C4-2B (cell line): ENCODE data around the gene PSMF1.

Source experiments
- ZFX ChIP-seq: fragments of 450-650 bp; IDR thresholded peaks from 2 replicates; pipeline ENCODE4 v1.6.1; 2017
- TF ChIP-seq, protein P1 (sequence below): fragments of 450-650 bp; conservative IDR thresholded peaks from 2 replicates; pipeline ENCODE4 v1.5.1; 2017; ENCODE audit warnings: mild to moderate bottlenecking

DNA sequence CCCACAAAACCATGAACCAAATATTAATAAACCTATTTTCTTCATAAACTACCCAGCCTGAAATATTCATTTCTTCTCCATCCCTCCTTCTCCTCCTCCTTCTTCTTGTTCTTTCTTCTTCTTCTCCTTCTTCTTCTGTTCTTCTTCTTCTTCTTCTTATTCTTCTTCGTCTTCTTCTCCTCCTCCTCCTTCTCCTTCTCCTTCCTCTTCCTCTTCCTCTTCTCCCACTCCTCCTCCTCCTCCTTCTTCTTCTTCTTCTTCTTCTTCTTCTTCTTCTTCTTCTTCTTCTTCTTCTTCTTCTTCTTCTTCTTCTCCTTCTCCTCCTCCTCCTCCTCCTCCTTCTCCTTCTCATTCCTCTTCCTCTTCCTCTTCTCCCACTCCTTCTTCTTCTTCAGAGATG lies 71.4 kb downstream of the PSMF1 start:
- TF ChIP-seq, protein P1, sequence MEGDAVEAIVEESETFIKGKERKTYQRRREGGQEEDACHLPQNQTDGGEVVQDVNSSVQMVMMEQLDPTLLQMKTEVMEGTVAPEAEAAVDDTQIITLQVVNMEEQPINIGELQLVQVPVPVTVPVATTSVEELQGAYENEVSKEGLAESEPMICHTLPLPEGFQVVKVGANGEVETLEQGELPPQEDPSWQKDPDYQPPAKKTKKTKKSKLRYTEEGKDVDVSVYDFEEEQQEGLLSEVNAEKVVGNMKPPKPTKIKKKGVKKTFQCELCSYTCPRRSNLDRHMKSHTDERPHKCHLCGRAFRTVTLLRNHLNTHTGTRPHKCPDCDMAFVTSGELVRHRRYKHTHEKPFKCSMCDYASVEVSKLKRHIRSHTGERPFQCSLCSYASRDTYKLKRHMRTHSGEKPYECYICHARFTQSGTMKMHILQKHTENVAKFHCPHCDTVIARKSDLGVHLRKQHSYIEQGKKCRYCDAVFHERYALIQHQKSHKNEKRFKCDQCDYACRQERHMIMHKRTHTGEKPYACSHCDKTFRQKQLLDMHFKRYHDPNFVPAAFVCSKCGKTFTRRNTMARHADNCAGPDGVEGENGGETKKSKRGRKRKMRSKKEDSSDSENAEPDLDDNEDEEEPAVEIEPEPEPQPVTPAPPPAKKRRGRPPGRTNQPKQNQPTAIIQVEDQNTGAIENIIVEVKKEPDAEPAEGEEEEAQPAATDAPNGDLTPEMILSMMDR = no peak
- no peak for TF ChIP-seq ZFX
